Stimulated activated naive CD8-positive, alpha-beta T cell treated with anti-CD3 and anti-CD28 coated beads, Interleukin-15, amount 100 ng/mL, for 72 hours (primary cell): ENCODE data around the gene PBX3.
A peak's percentile ranks its signal among the peaks of the same experiment; 100 is the strongest.

Experiments used
- ATAC-seq: fragments of 150-1000 bp; cut with Tn5 transposase; 2 replicates; pipeline ENCODE4 v1.10.0; 2021; ENCODE audit warnings: mild to moderate bottlenecking, moderate library complexity
- DNase-seq, 2 donors: peaks; one replicate each; pipeline ENCODE4 v3.0.0; 2021 to 2022
- H3K27ac Mint-ChIP-seq, 2 donors: one replicate each; pipeline ENCODE4 v1.8.0; 2022; ENCODE audit warnings: mild to moderate bottlenecking in 2 of 2, mixed read lengths in 2 of 2, moderate library complexity in 2 of 2
- H3K27me3 Mint-ChIP-seq: one replicate; pipeline ENCODE4 v1.8.0; 2022; ENCODE audit warnings: mixed read lengths
- H3K4me1 Mint-ChIP-seq: one replicate; pipeline ENCODE4 v1.8.0; 2022; ENCODE audit warnings: mild to moderate bottlenecking, mixed read lengths
- H3K4me3 Mint-ChIP-seq, 2 donors: one replicate each; pipeline ENCODE4 v1.8.0; 2022; ENCODE audit warnings: mild to moderate bottlenecking in 2 of 2, mixed read lengths in 2 of 2, moderate library complexity in 1 of 2
- H3K9me3 Mint-ChIP-seq, 2 donors: one replicate each; pipeline ENCODE4 v1.8.0; 2022; ENCODE audit warnings: mixed read lengths in 2 of 2

PBX3 gene

DNA sequence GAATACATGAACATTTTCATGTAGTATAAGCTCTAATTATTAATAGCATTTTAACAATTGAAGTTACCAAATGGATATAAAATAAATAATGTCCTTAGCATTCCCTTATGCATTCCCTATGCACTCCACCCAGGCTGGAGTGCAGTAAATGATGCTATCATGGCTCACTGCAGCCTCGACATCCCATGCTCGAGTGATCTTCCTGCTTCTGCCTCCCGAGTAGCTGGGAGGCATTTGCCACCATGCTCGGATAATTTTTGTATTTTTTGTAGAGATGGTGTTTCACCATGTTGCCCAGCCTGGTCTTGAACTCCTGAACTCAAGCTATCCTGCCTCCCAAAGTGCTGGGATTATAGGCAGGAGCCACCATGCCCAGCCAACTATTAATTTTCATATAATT is 184.0 kb downstream of the PBX3 start:
- DNase-seq, result no peak
- H3K4me1 Mint-ChIP-seq, result no peaks in the 10 kb centered on the region
- no peak overlapping the region for H3K4me3 Mint-ChIP-seq
- H3K27ac Mint-ChIP-seq, result no peak overlapping the region
- ATAC-seq, result no peak
- H3K27me3 Mint-ChIP-seq, result no peaks in the 10 kb centered on the region
- H3K9me3 Mint-ChIP-seq, result no peaks in the 10 kb centered on the region

DNA sequence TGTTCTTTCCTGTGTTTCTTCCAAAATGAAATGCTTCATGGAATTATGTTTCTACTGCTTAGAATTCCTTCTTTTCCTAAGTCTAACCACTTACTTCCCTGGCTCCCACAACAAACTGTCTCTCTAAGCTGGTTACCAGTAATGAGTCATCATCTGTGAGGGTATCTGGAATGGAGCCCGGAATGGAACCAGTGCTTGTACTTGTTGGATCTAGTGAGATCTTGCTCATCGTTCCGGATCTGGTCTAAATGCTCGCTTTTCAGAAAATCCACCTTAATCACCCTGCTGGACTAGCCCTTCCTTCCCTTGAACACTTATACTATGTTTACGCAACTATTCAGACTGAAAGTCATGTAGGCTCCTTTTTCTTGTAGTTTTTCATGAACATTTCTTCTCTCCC is 184.8 kb downstream of the PBX3 start:
- Mint-ChIP-seq H3K4me1 (no peaks in the 10 kb centered on the region), H3K9me3 (no peaks in the 10 kb centered on the region), H3K4me3 (no peak overlapping the region), H3K27ac (peak overlapping the region in 1 of 2 donors; percentile 56), H3K27me3 (no peaks in the 10 kb centered on the region)
- no peak for ATAC-seq
- no peak for DNase-seq

GRCh38 chr9:125932746-125933455 is 185.7 kb downstream of the PBX3 start:
- H3K9me3 Mint-ChIP-seq, result no peaks in the 10 kb centered on the region
- H3K27ac Mint-ChIP-seq, result no peak overlapping the region
- no peaks in the 10 kb centered on the region for H3K27me3 Mint-ChIP-seq
- no peaks in the 10 kb centered on the region for H3K4me1 Mint-ChIP-seq
- DNase-seq (no peak), ATAC-seq (no peak)
- no peak overlapping the region for H3K4me3 Mint-ChIP-seq

GRCh38 chr9:125942125-125942524 is 195.0 kb downstream of the PBX3 start:
- no peaks in the 10 kb centered on the region for H3K27me3 Mint-ChIP-seq
- no peaks in the 10 kb centered on the region for H3K4me1 Mint-ChIP-seq
- H3K9me3 Mint-ChIP-seq, result peaks cover 6 to 21% of the 10 kb centered on the region in 2 donors
- no peak overlapping the region for H3K27ac Mint-ChIP-seq
- DNase-seq, result no peak
- ATAC-seq, result no peak
- no peak overlapping the region for H3K4me3 Mint-ChIP-seq

- DNase-seq, result no peak
- Mint-ChIP-seq H3K27ac (no peak overlapping the region), H3K9me3 (peaks cover 6 to 21% of the 10 kb centered on the region in 2 donors), H3K4me1 (no peaks in the 10 kb centered on the region), H3K27me3 (no peaks in the 10 kb centered on the region), H3K4me3 (no peak overlapping the region)
- no peak for ATAC-seq
Measured at GRCh38 chr9:125943831-125944230, 196.7 kb downstream of the PBX3 start.

GRCh38 chr9:125946397-125946796 is 199.2 kb downstream of the PBX3 start:
- Mint-ChIP-seq H3K4me3 (no peak overlapping the region), H3K27ac (no peak overlapping the region), H3K4me1 (no peaks in the 10 kb centered on the region), H3K27me3 (no peaks in the 10 kb centered on the region), H3K9me3 (peaks cover 6 to 21% of the 10 kb centered on the region in 2 donors)
- ATAC-seq (no peak), DNase-seq (no peak)

GRCh38 chr9:125948887-125949596 is 201.9 kb downstream of the PBX3 start:
- no peak for ATAC-seq
- peak overlapping the region in 1 of 2 donors; percentile 20 for H3K27ac Mint-ChIP-seq
- H3K4me1 Mint-ChIP-seq, result no peaks in the 10 kb centered on the region
- H3K9me3 Mint-ChIP-seq, result peaks cover 6 to 21% of the 10 kb centered on the region in 2 donors
- no peak overlapping the region for H3K4me3 Mint-ChIP-seq
- no peak for DNase-seq
- H3K27me3 Mint-ChIP-seq, result no peaks in the 10 kb centered on the region

DNA sequence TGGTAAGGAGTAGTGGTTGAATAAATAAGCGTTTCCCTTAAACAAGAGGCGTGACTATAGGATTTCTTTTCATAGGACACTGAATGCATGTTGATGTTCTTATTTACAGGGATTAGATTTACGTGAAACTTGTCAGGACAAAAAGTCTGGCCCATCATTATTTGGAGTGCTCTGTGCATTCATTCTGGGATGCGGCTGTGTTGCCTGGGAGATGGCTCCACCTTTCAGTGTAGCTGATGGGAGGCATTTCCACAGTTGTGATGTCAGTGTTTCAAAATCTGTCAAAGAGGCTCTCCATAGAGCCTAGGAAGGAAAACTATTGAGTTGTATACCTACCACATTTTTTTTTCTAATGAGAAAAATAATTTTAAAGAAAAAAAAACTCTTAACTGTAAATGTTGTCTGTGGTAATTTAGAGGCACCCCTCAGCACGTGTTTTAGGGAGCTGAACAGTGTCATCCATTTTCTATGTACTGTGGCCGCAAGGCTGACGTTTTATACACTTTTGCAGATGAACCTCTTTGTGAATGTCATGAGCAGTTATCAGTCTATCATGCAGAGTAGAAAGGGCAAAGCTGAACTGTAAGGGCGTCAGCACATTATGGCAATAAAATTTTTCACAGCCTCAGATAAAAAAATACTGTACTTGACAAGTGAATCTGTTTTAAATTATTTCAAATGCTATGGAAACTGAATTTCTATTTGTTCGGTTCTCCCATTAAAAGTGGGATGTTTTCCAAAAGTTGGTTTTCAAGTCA is 202.7 kb downstream of the PBX3 start:
- Mint-ChIP-seq H3K9me3 (peaks cover 6 to 14% of the 10 kb centered on the region in 2 donors), H3K4me1 (no peaks in the 10 kb centered on the region), H3K4me3 (no peak overlapping the region), H3K27ac (no peak overlapping the region), H3K27me3 (no peaks in the 10 kb centered on the region)
- no peak for DNase-seq
- no peak for ATAC-seq

GRCh38 chr9:125950880-125951471 is 203.8 kb downstream of the PBX3 start:
- Mint-ChIP-seq H3K9me3 (peaks cover 0 to 5% of the 10 kb centered on the region in 2 donors), H3K27me3 (no peaks in the 10 kb centered on the region), H3K4me1 (no peaks in the 10 kb centered on the region), H3K27ac (no peak overlapping the region), H3K4me3 (no peak overlapping the region)
- ATAC-seq (no peak), DNase-seq (no peak)

GRCh38 chr9:125953314-125954019 is 206.3 kb downstream of the PBX3 start:
- Mint-ChIP-seq H3K4me3 (no peak overlapping the region), H3K27me3 (no peaks in the 10 kb centered on the region), H3K9me3 (no peaks in the 10 kb centered on the region), H3K27ac (no peak overlapping the region), H3K4me1 (no peaks in the 10 kb centered on the region)
- DNase-seq (no peak), ATAC-seq (no peak)

DNA sequence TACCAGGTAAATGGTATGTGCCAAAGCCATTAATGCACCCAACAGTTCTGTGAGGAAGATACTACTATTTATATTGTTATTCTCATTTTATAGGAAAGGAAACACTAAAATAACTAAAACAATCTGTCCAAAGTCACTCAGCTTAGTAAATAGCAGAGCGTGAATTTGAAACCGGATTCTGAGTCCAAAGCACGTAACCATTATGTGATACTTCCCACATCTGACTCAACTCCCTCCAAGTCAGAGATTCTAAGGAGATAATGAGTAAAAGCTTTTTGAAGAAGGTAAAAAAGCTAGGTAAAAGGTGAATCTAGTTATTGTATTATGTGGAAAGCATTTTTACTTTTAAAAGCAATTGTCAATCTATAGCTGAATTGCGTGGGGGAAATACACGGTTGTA is 208.9 kb downstream of the PBX3 start:
- ATAC-seq, result no peak
- no peak for DNase-seq
- Mint-ChIP-seq H3K4me1 (no peaks in the 10 kb centered on the region), H3K27me3 (no peaks in the 10 kb centered on the region), H3K4me3 (no peak overlapping the region), H3K9me3 (no peaks in the 10 kb centered on the region), H3K27ac (no peak overlapping the region)

- DNase-seq, result no peak
- ATAC-seq, result no peak
- no peak overlapping the region for H3K27ac Mint-ChIP-seq
- no peaks in the 10 kb centered on the region for H3K27me3 Mint-ChIP-seq
- no peak overlapping the region for H3K4me3 Mint-ChIP-seq
- no peaks in the 10 kb centered on the region for H3K4me1 Mint-ChIP-seq
- no peaks in the 10 kb centered on the region for H3K9me3 Mint-ChIP-seq
Measured at GRCh38 chr9:125959315-125959714, 212.1 kb downstream of the PBX3 start.

GRCh38 chr9:125959951-125960619 is 212.9 kb downstream of the PBX3 start:
- no peak overlapping the region for H3K27ac Mint-ChIP-seq
- no peaks in the 10 kb centered on the region for H3K9me3 Mint-ChIP-seq
- no peaks in the 10 kb centered on the region for H3K4me1 Mint-ChIP-seq
- no peaks in the 10 kb centered on the region for H3K27me3 Mint-ChIP-seq
- no peak overlapping the region for H3K4me3 Mint-ChIP-seq
- ATAC-seq (no peak), DNase-seq (no peak)

- Mint-ChIP-seq H3K4me3 (no peak overlapping the region), H3K4me1 (no peaks in the 10 kb centered on the region), H3K9me3 (no peaks in the 10 kb centered on the region), H3K27me3 (no peaks in the 10 kb centered on the region), H3K27ac (no peak overlapping the region)
- ATAC-seq (no peak), DNase-seq (no peak)
Measured at GRCh38 chr9:125960626-125961025, 213.5 kb downstream of the PBX3 start.

DNA sequence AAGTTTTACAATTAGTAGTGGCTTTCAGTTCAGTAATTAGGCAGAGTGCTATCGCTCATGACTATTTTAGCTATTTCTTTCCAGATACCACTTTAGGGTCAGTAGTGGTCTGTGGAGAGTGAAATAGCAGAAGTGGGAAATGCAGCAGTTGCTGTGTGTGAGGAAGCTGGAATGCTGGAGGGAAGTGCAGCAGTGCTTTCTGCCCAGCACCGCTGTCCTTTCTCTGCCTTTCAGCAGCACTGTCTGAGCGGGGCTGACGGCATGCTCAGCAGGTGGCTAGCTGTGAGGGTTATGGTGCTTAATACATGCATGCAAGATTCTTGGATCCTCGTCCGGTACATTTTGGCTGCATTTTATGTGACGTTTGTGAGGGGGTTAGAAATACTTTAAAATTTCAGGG is 213.9 kb downstream of the PBX3 start:
- H3K4me3 Mint-ChIP-seq, result no peak overlapping the region
- no peaks in the 10 kb centered on the region for H3K27me3 Mint-ChIP-seq
- H3K27ac Mint-ChIP-seq, result no peak overlapping the region
- no peak for ATAC-seq
- H3K9me3 Mint-ChIP-seq, result no peaks in the 10 kb centered on the region
- no peak for DNase-seq
- H3K4me1 Mint-ChIP-seq, result no peaks in the 10 kb centered on the region
